Muscle of leg (tissue), 11 donors: ENCODE results near the gene COTL1. TPM values are rescaled to one million over a fixed set of nuclear protein-coding genes. Genes with fewer than 3 reads are reported as not detected.

Source experiments
- DNase-seq: peaks from one replicate; pipeline ENCODE4 v3.0.0; 2013
- H3K27ac ChIP-seq: one replicate; pipeline ENCODE4 v1.5.1; 2013; ENCODE audit warnings: mild to moderate bottlenecking, low read length, control low read depth
- H3K27me3 ChIP-seq: one replicate; pipeline ENCODE4 v1.6.1; 2013; ENCODE audit warnings: low read length; ENCODE audit not compliant: control insufficient read depth, insufficient read depth
- H3K36me3 ChIP-seq: one replicate; pipeline ENCODE4 v1.6.1; 2013; ENCODE audit warnings: low read length; ENCODE audit not compliant: control insufficient read depth, insufficient read depth
- H3K4me1 ChIP-seq: one replicate; pipeline ENCODE4 v1.6.1; 2013; ENCODE audit warnings: low read length; ENCODE audit not compliant: control insufficient read depth, insufficient read depth
- H3K4me3 ChIP-seq: one replicate; pipeline ENCODE4 v1.5.1; 2013; ENCODE audit warnings: low read length, control low read depth
- H3K9me3 ChIP-seq: replicated peaks from 2 replicates; pipeline ENCODE4 v1.6.1; 2013; ENCODE audit warnings: low read depth, low read length; ENCODE audit not compliant: control insufficient read depth
- WGBS: methylation state at CpG from one replicate; pipeline ENCODE4 v1.1.5; 2013; ENCODE audit warnings: missing lambda C conversion rate; ENCODE audit not compliant: insufficient coverage; 5-methylcytosine and 5-hydroxymethylcytosine counted together
- polyA plus RNA-seq, 8 donors: library from polyadenylated mRNA; unstranded; fragments of 120-200 nt; gene quantifications; one replicate each; pipeline versions ENCODE4 v1.2.1 to v1.2.3, GENCODE V29; 2013; ENCODE audit warnings: inconsistent platforms in 1 of 8, low replicate concordance in 1 of 8; ENCODE audit not compliant: insufficient read length in 8 of 8, insufficient read depth in 1 of 8
- total RNA-seq: library from RNA; stranded (reverse); fragments of 120-200 nt; gene quantifications from one replicate; pipeline ENCODE4 v1.2.4, GENCODE V29; 2013

The COTL1 gene
- total and polyA plus RNA-seq, 9 donors = 17.8 to 50.5 (median 32.9) TPM

GRCh38 chr16:84588991-84589390, 28.9 kb downstream of the COTL1 start:
- H3K4me1 ChIP-seq = peaks cover 5% of the 10 kb centered on the region
- H3K27me3 ChIP-seq = no peaks in the 10 kb centered on the region
- H3K27ac ChIP-seq = no peak overlapping the region
- 100% methylated on average over 1 of the region's 8 CpGs for WGBS
- no peak overlapping the region for H3K4me3 ChIP-seq
- no peaks in the 10 kb centered on the region for H3K9me3 ChIP-seq
- DNase-seq = no peak
- H3K36me3 ChIP-seq = no peaks in the 10 kb centered on the region

GRCh38 chr16:84585886-84586285, 32.0 kb downstream of the COTL1 start:
- no peaks in the 10 kb centered on the region for H3K36me3 ChIP-seq
- 60% methylated on average over 7 of the region's 10 CpGs for WGBS
- peaks cover 10% of the 10 kb centered on the region for H3K4me1 ChIP-seq
- no peak overlapping the region for H3K27ac ChIP-seq
- peak; percentile 67 for DNase-seq
- no peak overlapping the region for H3K4me3 ChIP-seq
- peaks cover 2% of the 10 kb centered on the region for H3K27me3 ChIP-seq
- no peaks in the 10 kb centered on the region for H3K9me3 ChIP-seq

DNA sequence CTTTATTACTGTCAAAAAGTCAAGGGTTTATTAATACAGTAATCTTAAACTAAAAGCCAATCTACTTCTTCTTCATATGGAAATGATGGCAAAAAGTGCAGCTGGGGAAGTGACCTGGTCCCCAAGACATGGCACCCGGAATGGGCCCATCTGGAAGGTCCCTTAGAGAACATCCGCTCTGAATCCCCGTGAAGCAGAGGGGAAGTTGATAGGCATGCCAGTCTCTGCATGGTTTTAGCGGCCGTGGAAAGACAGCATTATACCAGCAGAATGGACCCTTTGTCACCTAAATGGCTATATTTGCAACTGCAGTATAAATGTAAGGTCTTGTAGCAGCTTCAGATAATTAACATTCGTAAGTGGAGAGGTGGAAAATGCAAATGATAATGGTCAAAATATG, 32.4 kb downstream of the COTL1 start:
- no peak overlapping the region for H3K27ac ChIP-seq
- H3K4me1 ChIP-seq = peaks cover 10% of the 10 kb centered on the region
- H3K4me3 ChIP-seq = no peak overlapping the region
- DNase-seq = no peak
- no peaks in the 10 kb centered on the region for H3K36me3 ChIP-seq
- 49% methylated on average over 3 of the region's 6 CpGs for WGBS
- H3K9me3 ChIP-seq = no peaks in the 10 kb centered on the region
- peaks cover 2% of the 10 kb centered on the region for H3K27me3 ChIP-seq

DNA sequence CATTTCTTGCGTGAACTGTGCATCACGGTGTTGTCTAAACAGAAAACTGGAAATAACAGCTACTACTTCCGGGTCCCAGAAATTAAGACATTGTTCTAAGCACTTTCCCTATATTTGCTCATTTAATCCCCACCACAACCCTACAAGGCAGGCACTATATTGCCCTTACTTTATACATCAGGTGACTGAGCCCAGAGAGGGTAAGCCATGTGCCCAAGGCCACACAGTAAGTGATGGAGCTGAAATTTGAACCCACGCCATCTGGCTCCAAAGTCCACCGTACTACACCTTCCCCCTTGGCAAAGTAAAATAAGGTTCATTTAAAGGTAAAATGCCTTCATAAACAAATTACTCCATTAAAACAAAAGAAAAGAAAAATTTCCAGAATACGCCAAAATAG, 33.2 kb downstream of the COTL1 start:
- Histone ChIP-seq H3K27me3 (peaks cover 2% of the 10 kb centered on the region), H3K4me1 (peaks cover 10% of the 10 kb centered on the region), H3K36me3 (no peaks in the 10 kb centered on the region), H3K4me3 (no peak overlapping the region), H3K27ac (no peak overlapping the region), H3K9me3 (no peaks in the 10 kb centered on the region)
- DNase-seq = no peak
- 85% methylated on average over 3 of the region's 6 CpGs for WGBS

- peak; percentile 54 for DNase-seq
- Histone ChIP-seq H3K27me3 (peaks cover 2% of the 10 kb centered on the region), H3K27ac (peak overlapping the region; percentile 20), H3K4me3 (no peak overlapping the region), H3K9me3 (no peaks in the 10 kb centered on the region), H3K4me1 (peaks cover 10% of the 10 kb centered on the region), H3K36me3 (no peaks in the 10 kb centered on the region)
- WGBS = 78% methylated on average over 15 of the region's 15 CpGs
These were observed 33.9 kb downstream of the COTL1 start for GRCh38 chr16:84583995-84584394.

DNA sequence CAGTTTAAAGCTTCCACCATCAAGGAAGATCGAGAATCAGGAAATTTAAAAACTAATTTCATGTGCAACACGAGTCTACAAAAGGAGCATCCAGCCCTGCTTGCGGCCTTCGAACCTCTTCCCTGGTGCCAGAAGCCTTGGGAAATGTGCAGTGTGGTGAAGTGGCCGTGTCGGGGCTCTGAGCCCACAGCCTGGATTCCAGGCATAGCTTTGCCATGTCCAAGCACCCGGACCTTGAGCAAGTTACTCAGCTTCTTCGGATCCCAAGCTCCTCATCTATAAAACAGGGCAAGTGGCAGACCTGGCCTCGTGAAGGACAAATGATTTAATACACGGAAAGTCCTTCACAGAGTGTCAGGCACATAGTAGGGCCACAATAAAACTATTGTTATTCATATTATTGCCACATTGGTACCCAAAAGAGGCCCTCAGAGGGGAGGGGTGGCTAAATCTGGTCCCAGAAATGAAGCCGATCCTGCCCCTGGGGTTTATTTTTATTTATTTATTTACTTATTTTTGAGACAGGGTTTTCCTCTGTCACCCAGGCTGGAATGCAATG, 34.8 kb downstream of the COTL1 start:
- Histone ChIP-seq H3K27ac (no peak overlapping the region), H3K27me3 (peaks cover 2% of the 10 kb centered on the region), H3K36me3 (no peaks in the 10 kb centered on the region), H3K9me3 (no peaks in the 10 kb centered on the region), H3K4me3 (no peak overlapping the region), H3K4me1 (peaks cover 10% of the 10 kb centered on the region)
- WGBS = 80% methylated on average over 3 of the region's 11 CpGs
- DNase-seq = no peak

GRCh38 chr16:84581158-84581557, 36.7 kb downstream of the COTL1 start:
- H3K27ac ChIP-seq = no peak overlapping the region
- no peak overlapping the region for H3K4me3 ChIP-seq
- 84% methylated on average over 5 of the region's 8 CpGs for WGBS
- no peak for DNase-seq
- peaks cover 2% of the 10 kb centered on the region for H3K27me3 ChIP-seq
- no peaks in the 10 kb centered on the region for H3K36me3 ChIP-seq
- H3K4me1 ChIP-seq = peaks cover 10% of the 10 kb centered on the region
- no peaks in the 10 kb centered on the region for H3K9me3 ChIP-seq

- H3K27me3 ChIP-seq = peaks cover 2% of the 10 kb centered on the region
- no peak for DNase-seq
- no peaks in the 10 kb centered on the region for H3K36me3 ChIP-seq
- no peak overlapping the region for H3K4me3 ChIP-seq
- WGBS = 85% methylated on average over 9 of the region's 11 CpGs
- no peaks in the 10 kb centered on the region for H3K9me3 ChIP-seq
- peaks cover 10% of the 10 kb centered on the region for H3K4me1 ChIP-seq
- H3K27ac ChIP-seq = no peak overlapping the region
These were observed 37.9 kb downstream of the COTL1 start for GRCh38 chr16:84579936-84580335.

DNA sequence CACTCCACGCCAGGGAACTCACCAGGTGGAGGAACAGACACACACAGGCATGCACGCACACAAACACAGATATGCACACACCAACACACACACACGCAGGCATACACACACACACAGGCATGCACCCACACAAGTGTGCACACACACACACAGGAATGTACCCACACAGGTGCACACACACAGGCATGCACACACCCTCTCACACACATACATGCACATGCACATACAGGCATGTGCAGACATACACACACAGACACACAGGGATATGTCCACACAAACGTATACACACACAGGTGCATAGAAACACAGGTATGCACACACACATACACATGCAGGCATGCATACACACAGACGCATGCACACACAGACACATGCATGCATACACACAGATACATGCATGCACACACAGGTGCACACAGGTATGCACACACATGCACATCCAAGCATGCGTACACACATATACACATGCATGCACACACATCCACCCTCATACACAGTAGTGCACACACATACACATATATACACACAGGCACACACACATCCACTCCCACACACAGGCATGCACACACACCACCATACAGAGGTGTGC, 39.2 kb downstream of the COTL1 start:
- Histone ChIP-seq H3K27ac (no peak overlapping the region), H3K27me3 (peaks cover under 1% of the 10 kb centered on the region), H3K4me1 (peaks cover 1% of the 10 kb centered on the region), H3K4me3 (no peak overlapping the region), H3K36me3 (no peaks in the 10 kb centered on the region), H3K9me3 (no peaks in the 10 kb centered on the region)
- WGBS = 95% methylated on average over 4 of the region's 6 CpGs
- DNase-seq = no peak

- Histone ChIP-seq H3K4me3 (no peak overlapping the region), H3K27me3 (no peaks in the 10 kb centered on the region), H3K4me1 (no peaks in the 10 kb centered on the region), H3K36me3 (no peaks in the 10 kb centered on the region), H3K9me3 (no peaks in the 10 kb centered on the region), H3K27ac (no peak overlapping the region)
- WGBS = 95% methylated on average over 10 of the region's 15 CpGs
- no peak for DNase-seq
These were observed 40.7 kb downstream of the COTL1 start for GRCh38 chr16:84577034-84577803.
